SK-MEL-5 (cell line): ENCODE measurements around the gene AREL1. TPM values are rescaled to one million over a fixed set of nuclear protein-coding genes. Genes with fewer than 3 reads are reported as not detected.

Source experiments
- DNase-seq: peaks from one replicate; pipeline ENCODE4 v3.0.0-alpha.2; 2016; ENCODE audit warnings: low read depth, low spot score
- in situ Hi-C: cut with HindIII; loops from 2 replicates; pipeline ENCODE4 v1.10.0; 2016; ENCODE audit warnings: low sequenced_read_pairs, high pct_unique_total_duplicates, low pct_unique_long_range_greater_than_20kb
- total RNA-seq: library from RNA; depleted of rRNA; stranded (reverse); fragments of >200 nt; shearing (Covaris generic); gene quantifications from 2 replicates; pipeline ENCODE4 v1.2.3, GENCODE V29; 2014

AREL1 gene
- total RNA-seq, 1 experiment from 2014 or later: 33.8 TPM

DNA sequence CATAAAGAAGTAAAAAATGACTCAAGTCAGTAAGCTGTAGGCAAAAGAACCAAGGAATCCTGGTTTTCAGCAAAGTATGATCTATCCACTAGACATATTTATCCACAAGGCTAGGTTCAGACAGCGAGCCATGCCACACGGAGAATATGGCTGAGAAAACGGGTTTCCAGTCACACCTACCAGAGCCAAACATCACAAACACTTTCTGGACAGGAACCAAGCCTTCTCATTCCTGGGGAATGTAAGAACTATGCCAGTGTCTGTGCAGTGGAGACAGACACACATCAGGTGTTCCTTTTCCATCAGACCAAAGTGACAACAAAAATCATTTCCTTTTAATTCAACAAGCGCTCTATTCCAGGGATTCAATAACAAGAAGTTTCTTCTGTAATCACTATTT, 41.1 kb downstream of the AREL1 start:
- in situ Hi-C loops: no loop called here
- DNase-seq: no peak

DNA sequence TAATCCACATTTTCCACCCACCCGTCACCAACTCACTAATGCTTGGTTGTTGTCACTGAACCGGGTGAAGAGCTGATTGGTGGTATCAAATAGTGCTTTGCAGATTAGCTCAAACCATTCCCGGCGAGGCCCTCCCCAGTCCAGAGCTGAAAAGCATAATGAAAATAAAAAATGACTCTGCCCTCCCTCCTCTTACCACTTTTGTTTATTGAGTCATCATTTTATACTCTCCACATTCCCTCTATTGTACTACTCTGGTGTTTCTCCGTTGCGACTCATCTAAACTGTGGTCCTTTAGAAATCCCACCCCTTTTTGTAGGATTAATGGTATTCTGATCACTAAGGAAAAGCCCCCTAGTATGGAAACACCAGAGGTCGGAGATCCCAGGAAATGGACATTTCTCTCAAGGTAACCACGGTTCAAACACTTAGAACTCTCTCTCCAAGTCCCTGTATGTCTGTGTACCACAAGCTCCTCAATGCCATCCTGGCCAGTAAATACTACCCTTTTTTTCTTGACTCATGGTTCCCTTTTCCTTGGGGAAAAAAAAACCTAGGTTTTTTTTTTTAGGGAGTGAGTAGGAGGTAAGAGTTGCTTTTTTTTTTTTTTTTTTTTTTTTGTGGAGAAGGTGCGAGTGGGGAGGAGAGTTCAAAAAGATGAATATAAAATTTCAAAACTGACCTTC, 42.0 kb downstream of the AREL1 start:
- no peak for DNase-seq
- in situ Hi-C loops: no loop called here

DNA sequence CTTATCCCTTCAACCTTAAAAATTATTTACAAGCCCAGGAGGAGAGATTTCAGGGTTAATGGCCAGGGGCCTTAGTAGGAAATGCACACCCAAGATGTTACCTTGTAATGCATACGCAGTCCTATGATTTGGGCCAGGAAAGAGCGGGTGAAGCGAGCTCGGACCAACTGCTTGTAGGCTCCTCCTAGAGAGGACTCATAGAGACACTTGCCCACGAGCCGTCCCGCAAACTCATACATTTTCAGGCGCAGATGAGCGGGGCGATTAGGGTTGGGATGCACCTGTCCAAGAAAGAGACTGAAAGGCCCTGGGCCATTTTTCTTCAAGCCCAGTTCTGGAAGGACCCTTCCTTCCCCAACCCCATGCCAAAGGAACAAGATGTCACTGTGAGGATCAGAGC, 43.0 kb downstream of the AREL1 start:
- DNase-seq: no peak
- in situ Hi-C loops: no loop called here

DNA sequence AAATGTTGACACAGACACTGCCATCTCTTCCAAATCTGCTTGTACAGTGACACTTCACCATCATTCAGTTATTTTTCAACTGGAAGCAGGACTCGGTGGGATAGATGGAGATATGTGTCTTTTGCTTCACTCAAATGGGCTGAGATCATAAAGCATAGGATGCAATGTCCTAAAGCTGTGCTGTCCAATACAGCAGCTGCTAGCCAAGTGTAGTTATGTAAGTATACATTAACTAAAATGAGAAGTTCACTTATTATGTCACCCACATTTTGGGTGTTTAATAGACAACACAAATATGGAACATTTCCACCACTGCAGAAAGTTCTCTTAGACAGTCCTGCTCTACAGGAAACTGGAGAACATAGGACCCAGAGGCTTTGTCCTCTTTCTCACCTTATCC, 43.6 kb downstream of the AREL1 start:
- in situ Hi-C loops: no loop called here
- no peak for DNase-seq

DNA sequence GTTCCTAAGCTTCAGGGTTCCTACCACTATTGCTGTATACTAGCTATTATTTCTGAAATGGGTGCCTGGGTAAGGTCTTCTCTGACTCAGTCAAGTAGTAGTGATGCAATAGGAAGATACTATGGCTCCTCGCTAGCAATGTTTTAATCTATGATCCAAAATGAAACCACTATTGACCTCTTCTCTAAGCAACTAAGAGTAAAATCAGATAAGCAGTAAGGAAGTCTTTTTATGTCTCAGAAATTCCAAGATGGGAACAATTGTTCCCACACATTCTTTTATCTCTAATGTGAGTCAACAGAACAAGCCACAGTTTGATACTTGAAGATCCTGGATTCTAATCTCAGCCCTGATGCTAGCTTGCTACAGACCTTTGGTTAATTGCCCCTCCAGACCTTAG, 45.1 kb downstream of the AREL1 start:
- in situ Hi-C loops: no loop called here
- DNase-seq: no peak

DNA sequence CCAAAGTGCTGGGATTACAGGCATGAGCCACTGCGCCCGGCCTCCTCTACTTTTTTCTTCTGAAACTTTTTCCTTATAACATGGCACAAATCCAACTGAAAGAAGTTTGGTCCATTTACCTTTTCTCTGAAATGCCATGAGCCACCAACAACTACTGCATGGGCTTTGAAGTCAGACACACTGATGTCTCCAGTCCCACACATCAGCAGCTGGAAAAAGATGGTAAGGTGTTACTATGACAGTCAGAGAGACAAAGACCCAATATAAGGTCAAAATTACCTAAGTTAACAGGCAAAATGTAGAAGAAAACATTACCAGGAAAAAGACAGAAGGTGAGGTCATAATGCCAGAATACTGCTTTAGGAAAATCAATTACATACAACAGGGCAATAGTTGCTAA, 48.2 kb downstream of the AREL1 start:
- in situ Hi-C loops: no loop called here
- no peak for DNase-seq

DNA sequence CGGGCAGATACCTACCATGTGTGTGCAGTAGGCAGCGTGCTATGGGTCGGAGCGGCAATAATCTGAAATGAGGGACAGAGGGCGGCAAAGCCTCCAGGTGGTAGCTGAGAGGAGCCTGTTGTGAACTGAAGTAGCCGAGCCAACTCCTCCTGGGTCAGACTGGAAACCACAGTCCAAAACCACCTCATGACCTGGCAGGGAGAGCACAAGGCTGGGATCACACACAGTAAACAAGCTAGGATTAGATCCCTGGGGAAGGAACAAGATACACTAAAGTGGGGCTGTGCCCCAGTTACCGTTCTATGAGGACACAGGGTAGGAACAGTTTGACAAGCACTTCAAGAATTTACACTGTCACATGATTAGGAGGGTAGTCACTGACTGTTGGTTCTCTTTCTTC, 49.0 kb downstream of the AREL1 start:
- in situ Hi-C loops: no loop called here
- no peak for DNase-seq

DNA sequence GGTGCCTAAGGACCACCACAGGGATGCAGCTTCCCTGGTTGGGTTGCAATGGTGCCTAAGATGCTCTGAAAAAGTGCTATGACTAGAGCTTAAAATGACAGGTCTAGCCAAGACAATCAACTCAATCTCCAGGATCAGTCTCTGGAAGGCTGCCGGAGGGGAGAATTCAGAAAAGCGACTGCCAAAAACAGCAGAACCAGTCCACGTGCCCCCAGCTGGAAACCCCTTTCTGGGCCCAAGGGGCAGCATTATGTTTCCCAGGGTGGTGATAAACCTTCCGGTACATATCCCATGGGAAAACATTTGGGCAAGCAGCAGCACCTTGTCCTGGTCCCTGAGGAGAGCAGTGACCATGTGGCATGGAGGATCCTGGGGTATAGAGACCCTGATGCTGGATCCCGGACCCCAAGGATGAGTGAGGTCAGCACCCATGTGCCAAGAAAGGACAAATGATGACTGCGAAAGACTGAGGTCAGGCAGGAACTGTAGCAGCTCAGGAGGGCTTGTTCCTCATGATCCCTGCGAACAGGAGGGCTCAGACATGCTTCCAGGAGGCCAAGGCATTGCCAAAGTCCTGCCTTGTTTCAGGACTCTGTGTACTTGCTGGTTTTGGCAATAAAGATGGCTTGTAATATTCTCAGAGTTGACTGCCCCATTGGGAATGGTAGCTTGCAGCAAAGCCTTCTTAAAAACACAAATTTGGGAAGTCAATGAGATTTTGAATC, 51.0 kb downstream of the AREL1 start:
- DNase-seq: no peak
- in situ Hi-C loops: no loop called here

DNA sequence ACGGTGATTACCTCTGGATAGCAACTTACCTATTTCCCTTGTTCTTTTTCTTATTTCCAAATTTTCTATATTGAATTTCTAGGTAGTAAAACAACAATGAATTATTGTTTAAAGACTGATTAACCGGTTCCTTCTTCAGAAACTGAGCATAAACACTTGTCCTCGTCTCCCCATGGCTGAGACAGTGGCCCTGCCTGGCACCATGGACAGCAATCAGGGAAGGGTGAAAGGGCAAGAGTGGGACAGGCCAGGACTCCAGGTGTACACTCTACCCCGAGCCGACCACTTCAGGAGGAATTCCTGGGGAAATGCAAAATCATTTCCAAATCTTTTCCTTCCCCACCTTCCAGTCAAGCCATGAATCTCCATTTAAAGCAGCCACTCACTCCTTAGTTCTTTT, 52.0 kb downstream of the AREL1 start:
- in situ Hi-C loops: no loop called here

DNA sequence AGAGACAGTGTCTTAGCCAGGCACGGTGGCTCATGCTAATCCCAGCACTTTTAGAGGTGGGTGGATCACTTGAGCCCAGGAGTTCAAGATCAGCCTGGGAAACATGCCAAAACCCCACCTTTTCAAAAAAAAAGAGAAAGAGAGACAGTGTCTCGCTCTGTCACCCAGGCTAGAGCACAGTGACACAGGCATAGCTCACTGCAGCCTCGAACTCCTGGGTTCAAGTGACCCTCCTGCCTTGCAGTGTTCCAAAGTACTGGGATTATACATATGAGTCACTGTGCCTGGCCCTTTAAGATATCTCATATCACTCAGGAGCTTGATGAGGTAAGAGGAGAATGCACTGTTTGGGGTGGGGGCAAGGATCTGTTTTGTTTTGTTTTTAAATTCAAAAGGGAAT, 52.7 kb downstream of the AREL1 start:
- in situ Hi-C loops: no loop called here
- no peak for DNase-seq

More for the DNA sequence above, 52.0 kb downstream of the AREL1 start:
- no peak for DNase-seq

DNA sequence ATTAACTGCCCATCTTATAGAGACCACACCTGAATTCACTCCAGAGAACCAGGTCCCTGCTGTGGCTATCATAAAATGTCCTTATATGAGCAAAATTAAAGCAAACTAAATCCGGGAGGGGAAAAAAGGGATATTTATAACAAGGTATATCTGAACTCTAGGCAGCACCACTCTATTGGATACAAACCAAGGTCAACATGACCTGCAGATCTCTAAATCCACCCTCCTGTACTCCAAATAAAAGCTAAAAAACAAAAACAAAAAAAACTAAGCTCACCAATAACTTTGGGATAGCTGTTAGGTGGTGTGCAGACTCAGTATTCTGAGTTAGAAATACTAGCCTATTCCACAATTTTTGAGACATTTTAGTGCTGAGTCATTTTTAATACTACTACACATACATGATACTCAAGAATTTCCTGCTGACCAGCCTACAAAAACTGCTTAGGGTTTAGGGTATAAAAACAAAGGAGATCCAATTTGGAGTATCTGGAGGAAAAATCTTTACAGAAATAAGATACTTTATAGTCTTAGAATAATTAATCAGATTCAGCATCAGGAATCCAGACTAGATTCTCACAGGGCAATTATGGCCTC, 54.2 kb downstream of the AREL1 start:
- in situ Hi-C loops: no loop called here
- DNase-seq: no peak

DNA sequence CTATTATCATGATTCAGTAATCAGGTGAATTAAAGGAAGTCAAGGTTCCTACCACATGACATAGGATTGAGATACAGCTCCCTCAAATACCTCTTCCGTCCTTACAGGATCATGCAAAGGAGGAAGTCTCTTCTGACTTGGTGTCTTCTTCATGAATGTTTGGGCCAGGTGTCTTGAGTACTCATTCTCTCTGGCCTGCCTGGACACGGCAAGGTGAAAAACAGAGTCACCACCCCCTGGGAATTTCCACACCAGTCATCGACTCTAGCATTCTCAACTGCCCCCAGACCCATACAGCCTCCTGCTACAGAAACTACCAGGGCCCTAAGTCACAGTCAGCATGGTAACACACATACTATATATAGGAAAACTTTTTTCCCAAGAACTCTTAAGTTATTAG, 55.9 kb downstream of the AREL1 start:
- DNase-seq: no peak
- in situ Hi-C loops: no loop called here

DNA sequence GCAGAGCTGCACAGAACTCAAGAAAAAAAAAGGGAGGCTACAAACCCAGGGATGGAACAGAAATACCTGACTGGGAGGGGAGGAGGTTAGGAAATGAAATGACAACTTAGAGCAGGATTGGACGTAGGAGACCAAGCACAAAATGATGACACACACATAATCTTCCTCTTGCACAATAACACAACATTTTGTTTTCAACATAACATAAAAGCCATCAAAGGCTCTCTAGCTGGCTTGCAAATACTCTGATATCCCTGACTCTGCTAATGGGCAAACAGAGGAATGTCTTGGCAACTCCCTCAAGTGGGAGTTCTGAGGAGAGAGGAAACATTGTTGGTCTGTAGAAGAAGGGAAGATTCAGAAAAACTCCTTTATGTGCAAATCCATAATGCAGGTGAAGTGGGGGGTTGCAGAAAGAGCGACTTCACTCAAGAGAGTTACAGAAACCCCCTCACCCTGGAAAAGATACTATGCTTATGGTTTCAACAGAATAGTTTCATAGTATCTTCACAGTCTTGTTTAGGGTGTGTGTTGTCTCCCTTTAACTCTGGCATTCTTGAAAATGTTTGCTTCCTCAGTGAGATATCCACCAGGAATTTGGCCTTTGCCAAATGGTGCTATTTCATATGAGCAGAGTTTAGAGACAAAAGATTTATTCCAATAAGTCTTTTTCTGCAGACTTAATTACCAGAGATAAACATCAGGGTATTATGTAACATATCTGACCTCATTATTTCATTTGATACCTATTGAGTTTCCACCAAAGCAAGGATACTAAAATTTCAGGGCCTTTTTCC, 57.1 kb downstream of the AREL1 start:
- in situ Hi-C loops: no loop called here
- no peak for DNase-seq

DNA sequence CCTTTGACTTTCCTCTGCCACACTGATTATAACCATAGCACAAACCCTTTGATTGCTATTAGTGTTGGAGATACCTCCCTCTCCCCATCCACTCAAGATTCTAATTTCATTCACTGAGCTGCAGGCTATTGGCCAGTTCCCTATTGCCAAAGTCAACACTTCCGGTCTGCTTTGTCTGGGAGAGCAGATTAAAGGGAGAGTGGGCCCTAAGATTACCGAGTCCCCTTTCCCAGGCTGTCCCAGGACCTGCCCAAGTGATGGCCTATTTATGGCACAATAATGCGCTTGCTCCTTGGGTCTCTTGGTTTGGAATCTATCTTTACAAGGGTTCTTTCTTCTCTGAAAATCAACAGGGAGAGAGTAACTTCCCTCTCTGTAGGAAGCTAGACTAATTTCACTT, 57.9 kb downstream of the AREL1 start:
- in situ Hi-C loops: no loop called here
- no peak for DNase-seq

DNA sequence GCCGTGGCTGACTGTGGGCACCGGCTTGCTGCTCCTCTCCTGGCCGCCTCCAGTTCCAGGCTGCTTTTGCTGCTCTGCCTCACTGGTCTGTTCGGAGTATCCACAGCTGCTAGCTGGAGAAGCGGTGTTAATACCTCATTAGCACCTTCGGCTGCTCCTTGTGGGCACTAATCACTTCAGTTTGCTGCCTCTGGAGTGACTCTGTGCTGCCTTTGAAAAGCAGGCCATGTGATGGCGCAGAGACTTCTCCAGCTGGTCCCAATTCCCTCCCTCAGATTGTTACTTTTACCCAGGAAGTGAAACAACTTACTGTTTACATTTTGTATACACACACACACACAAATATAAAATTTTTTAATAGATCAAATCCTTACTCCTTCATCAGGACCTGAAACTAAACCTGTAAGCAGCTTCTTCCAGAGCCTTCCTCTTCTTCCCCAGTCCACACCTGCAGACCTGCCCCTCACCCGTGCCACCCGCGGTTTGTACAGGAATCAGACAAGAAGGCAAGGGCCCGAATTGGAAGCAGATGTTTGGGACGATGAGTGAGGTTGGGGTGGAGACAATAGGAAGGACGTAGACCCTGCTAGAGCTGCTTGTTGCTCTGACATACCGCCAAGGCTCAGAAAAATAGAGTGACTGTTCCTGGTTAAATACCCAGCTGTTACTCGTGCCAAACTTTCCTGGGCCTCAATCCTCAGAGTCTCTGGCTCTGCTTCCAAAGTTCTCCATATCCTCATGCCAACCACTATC, 59.3 kb downstream of the AREL1 start:
- in situ Hi-C loops: no loop called here
- no peak for DNase-seq

DNA sequence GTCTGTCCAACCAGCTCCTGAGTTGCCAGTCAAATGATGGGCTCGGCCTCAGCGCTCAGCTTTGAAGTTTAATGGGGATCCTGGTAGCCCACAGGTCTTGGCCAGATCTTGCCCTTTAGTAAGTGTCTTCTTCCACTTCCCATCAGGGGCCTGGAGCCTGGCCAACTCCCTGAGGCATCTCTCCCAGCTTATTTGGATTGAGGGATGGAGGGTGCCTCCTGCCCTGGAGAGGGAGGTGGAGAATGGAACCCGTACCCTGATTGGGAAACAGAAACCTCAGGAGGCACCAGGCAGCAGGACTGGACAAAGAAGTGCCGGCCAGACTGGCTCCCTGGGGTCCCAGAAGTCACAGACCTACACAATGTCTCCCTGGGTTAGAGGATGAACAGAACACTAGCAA, 60.3 kb downstream of the AREL1 start:
- no peak for DNase-seq
- in situ Hi-C loops: no loop called here

DNA sequence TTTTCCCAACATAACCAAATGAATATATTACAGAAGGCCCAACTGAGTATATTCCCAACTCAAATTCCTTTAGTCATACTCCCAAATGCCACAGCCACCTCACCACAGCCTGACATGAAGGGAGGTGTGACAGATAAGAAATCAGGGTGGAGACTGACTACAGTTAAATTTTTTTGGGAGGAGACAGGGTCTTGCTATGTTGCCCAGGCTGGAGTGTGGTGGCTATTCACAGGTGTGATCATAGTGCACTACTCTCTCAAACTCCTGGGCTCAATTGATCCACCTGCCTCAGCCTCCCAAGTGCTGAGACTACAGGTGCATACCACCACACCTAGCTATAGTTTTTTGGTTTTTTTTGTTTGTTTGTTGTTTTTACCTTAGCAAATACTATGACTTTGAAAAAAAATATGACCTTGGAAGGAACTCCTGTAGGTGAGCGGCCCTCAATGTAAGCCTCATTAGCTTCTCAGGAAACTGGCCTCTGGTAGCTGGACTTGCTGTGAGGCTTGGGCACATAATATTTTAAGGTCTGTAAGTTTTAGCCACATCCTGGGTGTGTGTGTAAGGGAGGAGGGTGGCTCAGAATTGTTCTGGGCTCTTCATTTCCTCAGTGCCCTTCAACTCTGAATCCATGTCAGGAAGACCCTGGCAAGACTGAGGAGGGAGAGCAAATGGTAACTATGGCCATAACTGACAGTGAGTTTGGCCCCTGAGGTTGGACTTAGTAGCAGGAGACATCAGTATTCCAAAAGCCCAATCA, 61.8 kb downstream of the AREL1 start:
- in situ Hi-C loops: no loop called here
- no peak for DNase-seq
